ENCODE data around the gene CENPP.

DNA sequence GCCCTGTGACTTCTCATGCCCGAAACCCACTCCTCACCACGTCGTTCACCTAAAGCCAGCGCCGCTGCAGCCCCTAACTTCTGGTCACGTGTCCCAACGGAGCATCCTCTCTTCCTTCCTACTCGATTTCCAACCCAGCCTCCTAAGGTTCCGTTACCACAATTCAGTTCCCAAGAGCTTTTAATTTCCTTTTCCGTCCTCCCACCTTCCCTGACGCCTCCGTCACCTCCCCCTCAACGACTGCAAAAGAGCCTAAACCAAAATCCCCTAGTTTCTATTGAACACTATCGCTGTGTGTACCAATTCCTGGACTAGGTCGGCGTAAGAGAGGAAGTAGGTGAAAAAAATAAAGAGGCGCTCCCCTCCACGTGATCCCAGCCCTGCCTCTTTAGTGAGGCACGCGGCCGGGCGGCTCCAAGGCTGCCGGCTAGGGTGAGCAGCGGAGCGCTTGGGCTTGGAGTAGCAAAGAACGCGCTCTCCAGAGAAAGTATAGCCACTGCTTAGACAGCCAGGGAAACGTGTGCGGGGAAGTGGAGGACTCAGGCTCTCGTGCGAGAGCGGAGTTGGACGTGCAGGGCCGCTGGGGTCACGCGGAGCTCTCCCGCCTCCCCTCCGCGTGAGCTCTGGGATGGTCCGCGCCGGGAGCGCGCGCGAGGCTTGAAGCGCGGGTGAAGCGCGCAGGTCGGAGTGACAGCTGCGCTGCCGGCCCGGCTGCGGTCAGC, at the start of gene CENPP, which contains the start of gene NOL8:
- TF ChIP-seq, protein P1, sequence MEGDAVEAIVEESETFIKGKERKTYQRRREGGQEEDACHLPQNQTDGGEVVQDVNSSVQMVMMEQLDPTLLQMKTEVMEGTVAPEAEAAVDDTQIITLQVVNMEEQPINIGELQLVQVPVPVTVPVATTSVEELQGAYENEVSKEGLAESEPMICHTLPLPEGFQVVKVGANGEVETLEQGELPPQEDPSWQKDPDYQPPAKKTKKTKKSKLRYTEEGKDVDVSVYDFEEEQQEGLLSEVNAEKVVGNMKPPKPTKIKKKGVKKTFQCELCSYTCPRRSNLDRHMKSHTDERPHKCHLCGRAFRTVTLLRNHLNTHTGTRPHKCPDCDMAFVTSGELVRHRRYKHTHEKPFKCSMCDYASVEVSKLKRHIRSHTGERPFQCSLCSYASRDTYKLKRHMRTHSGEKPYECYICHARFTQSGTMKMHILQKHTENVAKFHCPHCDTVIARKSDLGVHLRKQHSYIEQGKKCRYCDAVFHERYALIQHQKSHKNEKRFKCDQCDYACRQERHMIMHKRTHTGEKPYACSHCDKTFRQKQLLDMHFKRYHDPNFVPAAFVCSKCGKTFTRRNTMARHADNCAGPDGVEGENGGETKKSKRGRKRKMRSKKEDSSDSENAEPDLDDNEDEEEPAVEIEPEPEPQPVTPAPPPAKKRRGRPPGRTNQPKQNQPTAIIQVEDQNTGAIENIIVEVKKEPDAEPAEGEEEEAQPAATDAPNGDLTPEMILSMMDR (IDR thresholded peaks at IDR 0.05; ENCODE audit: low read length): no peak
- TF ChIP-seq EZH2 (IDR thresholded peaks at IDR 0.05; ENCODE audit: borderline replicate concordance, low read length): no peak

Data from OCI-LY1 (cell line).